Caki2 (cell line): Measurements from ENCODE around the gene SLC12A7. TPM values are rescaled to one million over a fixed set of nuclear protein-coding genes. Genes with fewer than 3 reads are reported as not detected.
"Not testable (repeated sequence)": the region's sequence is repeated elsewhere in the genome, so short reads cannot be mapped to it uniquely, and the experiment has no call there.

Experiments used
- DNase-seq: peaks from one replicate; pipeline ENCODE4 v3.0.0-alpha.2; 2015; ENCODE audit warnings: low read depth
- in situ Hi-C: cut with HindIII; loops from 2 replicates; pipeline ENCODE4 v1.10.0; 2016; ENCODE audit warnings: low sequenced_read_pairs, low pct_unique_long_range_greater_than_20kb, mixed read lengths
- total RNA-seq: library from RNA; depleted of rRNA; stranded (reverse); fragments of >200 nt; shearing (Covaris generic); gene quantifications from 2 replicates; pipeline ENCODE4 v1.2.3, GENCODE V29; 2014; ENCODE audit warnings: low replicate concordance

SLC12A7 gene
- total RNA-seq, 1 experiment from 2014 or later, result 45.8 TPM

DNA sequence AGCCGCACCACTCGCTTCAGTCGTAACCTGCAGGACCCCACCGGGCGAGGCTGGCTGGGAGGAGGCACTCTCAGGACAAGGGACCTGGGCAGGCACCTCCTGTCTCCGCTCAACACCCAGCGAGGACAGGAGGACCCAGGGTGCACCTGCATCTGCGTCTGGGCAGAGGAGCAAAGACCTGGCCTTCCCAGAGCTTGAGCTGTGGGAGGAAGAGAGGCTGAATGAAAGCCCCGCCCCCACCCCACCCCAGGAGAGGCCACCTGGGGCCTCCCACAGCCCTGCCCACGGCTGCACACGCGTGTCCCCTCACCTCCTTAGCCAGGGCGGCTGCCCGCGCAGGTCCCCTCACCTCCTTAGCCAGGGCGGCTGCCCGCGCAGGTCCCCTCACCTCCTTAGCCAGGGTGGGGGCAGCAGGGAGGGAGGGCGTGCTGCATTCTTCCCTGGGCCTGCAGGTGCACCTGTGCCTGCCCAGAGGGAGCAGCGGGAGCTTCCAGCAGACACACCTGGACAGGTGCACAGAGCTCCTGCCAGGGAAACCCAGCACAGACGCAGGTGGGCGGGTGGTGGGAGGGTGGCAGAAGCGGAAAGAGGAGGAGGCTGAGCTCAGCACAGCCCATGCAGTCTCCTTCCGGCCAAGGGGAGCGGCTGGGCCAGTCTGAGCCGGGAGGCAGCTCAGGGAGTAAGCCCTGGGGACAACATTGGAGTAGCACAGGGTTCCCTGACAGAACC, 18.5 kb upstream of the SLC12A7 start:
- DNase-seq, result no peak
- in situ Hi-C loops, result no loop called here

DNA sequence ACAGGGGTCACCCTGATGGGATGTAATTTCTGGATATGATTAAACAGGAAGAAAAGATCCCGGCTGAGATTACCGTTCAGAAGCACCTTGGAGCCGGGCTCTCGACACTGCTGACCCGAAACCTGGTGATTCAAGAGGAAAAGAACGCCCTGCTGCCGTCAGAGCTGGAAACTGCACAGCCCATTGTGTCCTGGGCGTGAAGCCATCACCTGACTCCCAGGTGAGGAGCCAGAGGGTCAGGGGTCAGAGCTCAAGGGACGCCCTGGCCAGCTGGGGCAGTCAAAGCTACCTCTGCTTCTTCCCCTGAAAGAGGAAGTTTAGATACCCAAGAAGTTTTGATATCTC, 17.8 kb upstream of the SLC12A7 start:
- DNase-seq, result no peak
- in situ Hi-C loops, result no loop called here

DNA sequence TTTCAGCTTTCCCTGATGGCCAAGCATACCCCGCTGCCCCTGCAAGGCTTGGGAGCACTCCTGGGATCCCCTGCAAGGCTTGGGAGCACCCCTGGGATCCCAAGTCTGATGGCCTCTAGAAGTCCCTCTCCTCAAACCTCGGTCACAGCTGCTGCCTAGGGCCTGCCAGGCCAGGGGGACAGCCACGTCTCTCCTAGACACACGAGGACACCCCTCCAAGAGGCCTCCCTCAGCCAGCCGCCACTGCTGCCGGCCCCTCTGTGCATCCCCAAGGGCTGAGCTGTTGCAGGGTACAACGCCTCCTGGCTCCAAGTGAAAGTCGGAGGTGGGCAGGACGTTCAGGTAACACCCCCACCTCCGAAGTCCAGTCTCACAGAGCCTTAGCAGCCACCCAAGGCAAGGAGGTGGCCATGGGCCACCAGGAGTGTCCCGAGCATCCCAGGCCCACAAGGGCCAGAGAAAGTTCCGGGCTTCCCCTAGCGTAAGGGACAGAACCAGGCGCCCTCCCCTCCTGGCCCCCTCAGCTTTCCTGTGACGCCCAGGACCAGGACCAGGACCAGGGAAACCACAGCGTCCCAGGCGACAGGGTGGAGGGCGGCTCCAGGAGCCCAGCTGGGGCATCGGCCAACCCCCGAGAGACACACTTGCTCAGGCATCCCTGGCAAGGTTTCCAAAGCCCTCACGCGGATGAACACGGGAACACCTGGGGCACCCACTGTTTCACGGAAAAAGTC, 17.3 kb upstream of the SLC12A7 start:
- DNase-seq, result no peak
- in situ Hi-C loops, result no loop called here

DNA sequence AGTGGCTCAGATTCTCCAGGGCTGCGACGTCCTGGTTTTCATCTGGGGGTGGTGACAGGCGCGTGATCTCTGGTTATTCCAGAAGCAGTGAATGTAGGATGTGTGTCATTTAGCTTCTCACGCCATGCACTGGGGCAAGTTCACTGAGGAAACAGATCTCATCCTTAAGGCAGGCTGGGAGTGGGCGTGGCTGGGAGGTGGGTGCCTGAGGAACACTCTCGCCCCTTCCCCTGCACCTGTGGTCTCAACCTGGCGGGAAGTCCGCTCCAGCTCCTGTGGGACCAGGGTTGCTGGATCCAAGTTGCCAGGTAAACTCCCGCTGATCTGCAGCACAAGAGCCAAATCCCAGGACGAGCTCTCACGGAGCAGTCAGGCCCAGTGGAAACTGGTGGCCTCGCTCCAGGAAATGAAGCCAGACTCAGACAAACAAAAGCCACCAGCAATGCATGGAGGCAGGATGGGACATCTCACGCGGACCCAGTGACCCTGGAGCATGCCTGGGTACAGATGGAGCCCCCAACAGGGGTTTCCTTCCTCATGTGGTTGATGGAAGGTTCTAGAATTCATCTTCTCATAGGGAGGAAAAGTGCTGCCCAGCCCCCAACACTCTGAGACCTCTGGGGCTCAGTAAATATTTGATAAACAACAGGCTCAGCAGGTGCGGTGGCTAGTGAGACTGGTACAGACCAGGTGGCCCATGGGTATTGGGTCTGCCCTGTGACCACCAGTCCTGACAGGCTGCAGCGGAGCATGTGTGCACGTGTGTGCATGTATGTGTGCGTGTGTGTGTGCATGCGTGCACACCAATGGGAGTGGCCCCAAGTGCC, 16.3 kb upstream of the SLC12A7 start:
- no peak for DNase-seq
- in situ Hi-C loops, result no loop called here

DNA sequence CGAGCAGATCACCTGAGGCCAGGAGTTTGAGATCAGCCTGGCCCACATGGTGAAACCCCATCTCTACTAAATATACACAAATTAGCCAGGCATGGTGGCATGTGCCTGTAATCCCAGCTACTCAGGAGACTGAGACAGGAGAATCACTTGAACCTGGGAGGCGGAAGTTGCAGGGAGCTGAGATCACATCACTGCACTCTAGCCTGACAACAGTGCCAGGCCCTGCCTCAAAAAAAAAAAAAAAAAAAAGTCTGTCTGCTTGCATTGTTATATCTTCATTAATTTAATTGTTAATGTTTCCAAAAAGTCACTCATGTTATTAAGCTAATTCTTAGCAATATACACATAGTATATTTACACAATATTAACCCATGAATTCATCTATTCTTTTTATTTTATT, 13.8 kb upstream of the SLC12A7 start:
- in situ Hi-C loops, result not testable (repeated sequence)

DNA sequence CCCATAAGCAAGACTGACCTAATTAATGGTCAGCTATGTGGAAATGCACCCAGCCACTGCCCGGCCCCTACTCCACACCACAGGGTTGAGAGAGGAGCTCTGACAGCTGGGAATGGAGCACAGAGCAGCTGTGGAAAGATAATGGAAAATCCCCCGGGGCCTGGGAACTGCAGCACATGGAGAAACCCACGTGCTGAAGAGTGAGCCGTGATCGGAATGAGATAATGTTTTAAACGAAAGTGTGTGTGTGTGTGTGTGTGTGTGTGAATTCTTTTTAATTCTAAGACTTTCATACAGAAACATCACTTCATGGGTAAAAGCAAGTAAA, 13.1 kb upstream of the SLC12A7 start:
- in situ Hi-C loops, result no loop called here

More for the DNA sequence above, 13.8 kb upstream of the SLC12A7 start:
- DNase-seq, result not testable (repeated sequence)

DNA sequence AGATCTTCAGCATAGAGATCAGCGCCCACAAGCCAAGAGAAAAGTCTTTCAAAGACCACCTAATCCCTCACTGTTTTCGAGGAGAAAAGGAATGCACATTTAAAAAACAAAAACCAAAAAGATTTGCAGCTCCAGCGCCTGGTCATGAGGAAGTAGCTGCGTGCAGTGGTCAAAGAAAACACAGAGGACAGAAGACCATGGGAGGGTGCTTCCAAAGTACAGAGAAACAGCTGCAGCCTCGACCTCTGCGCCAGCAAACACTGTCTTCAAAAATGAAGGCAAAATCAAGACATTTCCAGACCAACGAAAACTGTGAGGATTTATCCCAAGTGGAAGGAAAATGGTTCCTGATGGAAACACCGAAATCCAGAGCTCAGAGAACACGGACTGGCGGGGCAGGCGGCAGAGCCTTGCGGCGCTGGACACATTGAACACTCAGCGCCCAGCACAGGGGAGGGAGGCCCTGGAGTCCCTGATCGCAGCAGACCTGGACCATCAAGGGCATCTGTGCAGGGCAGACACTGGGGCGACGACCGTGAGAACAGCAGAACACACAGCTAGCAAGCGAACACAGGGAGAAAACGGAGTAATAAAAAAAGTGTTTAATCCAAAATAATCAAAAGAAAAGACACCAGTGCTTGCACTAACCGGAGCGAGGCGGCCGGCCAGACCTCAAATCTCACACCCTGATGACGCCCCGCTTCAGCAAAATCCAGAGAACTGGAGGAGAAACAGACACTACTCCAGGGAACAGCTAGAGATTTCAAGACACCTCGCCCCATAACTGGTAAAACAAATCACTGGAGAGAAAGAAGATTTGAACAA, 12.6 kb upstream of the SLC12A7 start:
- in situ Hi-C loops, result no loop called here
- no peak for DNase-seq

More for the DNA sequence above, 13.1 kb upstream of the SLC12A7 start:
- no peak for DNase-seq

DNA sequence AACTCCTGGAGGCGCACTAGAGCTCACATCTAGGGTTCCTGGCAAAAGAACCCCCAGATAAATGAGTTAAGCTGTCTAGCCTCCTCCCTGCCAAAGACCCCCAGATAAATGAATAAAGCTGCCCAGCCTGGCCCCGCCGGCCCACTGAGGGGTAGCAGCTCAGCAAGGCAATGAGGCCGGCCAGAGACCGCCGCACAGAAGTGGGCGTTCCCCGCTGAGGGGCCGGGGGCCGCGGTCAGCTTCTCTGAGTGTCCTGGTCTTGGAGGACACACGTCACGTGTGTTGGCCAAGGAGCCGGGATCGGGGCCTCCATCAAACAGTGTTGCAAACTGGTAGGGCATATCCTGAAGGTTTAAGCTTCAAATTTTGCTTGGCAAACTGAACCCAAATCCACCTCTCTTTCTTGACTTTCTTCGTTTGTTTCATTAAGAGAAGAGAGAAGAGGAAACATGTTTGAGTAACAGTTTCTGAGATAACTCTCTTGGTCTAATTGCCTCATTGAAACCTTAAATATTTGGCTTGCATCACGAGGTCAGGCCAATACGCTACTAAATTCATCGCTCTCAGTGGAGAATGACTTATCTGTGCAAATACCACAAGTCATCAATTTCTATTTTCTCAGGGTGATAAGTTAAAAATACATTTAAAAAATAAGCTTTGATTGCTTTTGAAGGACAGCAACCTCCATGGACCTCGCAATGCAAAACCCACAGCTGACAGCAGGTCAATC, 11.7 kb upstream of the SLC12A7 start:
- DNase-seq, result no peak
- in situ Hi-C loops, result no loop called here

DNA sequence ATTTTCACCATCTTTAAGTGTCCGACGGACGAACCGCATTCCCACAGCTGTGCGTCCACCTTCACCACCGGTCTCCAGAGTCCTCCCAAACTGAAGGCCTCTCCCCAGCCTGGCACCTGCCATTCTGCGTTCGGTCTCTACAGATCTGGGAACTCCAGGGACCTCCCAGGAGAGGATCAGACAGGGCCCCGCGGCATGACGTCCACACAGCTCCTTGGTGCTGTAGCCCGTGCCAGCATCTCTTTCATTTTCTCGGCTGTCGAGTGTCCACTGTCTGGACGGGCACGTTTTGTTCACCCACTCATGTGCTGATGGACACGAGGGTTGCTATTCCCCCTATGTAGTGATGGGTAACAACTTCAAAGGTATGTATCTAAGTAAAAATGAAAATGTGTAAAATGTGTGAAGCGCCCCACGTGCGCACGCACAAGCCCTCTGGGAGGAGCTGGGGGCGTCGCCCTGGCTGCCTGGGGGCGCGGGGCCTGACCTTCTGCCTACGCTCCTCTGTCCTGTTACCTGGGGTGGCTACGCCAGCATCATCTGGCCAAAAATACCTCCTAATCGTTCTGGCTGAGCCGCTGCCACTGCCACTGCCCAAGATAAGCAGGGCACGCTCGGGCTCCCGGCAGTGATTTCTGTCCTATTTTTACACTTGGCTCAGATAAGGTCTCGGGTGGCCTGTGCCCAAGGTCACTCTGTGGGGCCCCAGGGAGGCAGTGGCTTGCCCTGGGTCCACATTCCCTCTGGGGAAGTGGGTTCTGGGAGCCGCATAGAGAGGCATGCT, 10.8 kb upstream of the SLC12A7 start:
- DNase-seq, result no peak
- in situ Hi-C loops, result no loop called here

DNA sequence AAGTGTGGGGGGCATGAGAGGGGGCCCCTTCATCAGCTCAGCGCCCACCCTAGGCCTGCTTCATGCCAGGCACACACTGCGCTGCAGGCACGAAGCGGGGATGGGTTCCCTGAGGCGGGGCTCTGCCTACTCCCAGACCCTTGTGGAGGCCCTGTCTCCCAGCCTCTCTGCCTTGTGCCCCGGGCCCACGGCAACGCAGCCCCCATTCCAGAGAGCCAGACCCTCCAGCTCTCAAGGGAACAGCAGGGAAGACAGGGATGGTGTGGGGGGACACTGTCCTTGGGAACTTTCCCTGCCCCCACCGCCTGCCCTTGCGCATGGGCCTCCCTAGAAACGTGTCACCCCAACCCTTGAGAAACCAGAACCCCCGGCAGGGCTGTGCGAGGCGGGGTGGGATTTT, 10.0 kb upstream of the SLC12A7 start:
- in situ Hi-C loops, result no loop called here

DNA sequence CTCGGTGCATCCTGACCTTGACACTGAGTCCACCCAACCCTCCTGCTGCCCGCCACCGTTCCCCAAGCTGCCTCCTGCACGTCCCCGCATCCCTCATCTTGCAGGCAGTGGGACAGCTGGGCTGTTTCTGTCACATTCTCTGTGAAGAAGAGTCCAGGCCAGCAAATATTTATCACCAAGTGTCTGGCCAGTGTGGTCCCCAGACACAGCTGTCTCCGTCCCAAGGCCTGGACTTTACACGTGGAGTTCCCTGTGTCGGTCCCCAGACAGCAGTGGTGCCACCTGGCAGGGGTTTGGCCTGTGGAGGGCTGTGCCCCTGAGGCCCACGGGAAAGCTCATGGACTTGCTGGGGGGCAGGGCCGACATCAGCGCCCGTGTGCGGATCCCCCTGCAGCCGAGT, 9.2 kb upstream of the SLC12A7 start:
- DNase-seq, result no peak
- in situ Hi-C loops, result no loop called here

More for the DNA sequence above, 10.0 kb upstream of the SLC12A7 start:
- DNase-seq, result no peak

DNA sequence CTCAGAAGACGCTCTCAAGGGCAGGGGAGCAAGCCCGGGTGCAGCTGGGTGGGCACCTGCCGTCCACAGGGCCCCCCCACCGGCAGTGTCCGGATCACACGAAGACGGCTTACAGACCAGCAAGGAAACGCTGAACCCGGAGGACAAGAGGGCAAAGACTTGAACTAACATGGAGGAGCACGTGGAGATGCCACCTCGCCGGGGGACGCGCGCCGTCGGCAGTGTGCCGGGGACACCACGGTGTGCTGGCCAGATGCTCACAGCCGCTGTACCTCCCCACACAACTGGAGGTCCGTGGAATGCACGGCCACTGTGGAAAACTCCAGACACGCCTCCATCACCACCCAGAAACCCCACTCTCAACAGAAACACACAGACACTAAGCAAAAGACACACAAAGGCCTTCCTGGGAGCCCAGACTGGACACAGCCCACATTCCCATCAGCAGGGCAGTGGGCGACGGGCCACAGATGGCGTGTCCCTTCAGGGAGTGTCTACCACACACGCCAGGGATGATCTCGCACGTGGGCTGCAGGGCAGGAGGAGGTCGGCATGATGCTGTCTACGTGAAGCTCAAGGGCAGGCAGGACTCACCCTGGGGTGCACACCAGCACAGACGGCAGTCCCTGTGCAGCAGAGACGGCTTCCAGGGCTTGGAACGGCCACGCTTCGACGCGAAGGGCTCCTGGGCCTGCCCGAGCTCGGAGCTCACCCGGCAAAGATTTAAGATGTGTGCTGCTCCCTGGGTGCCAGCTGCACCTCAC, 8.6 kb upstream of the SLC12A7 start:
- in situ Hi-C loops, result no loop called here
- DNase-seq, result no peak

DNA sequence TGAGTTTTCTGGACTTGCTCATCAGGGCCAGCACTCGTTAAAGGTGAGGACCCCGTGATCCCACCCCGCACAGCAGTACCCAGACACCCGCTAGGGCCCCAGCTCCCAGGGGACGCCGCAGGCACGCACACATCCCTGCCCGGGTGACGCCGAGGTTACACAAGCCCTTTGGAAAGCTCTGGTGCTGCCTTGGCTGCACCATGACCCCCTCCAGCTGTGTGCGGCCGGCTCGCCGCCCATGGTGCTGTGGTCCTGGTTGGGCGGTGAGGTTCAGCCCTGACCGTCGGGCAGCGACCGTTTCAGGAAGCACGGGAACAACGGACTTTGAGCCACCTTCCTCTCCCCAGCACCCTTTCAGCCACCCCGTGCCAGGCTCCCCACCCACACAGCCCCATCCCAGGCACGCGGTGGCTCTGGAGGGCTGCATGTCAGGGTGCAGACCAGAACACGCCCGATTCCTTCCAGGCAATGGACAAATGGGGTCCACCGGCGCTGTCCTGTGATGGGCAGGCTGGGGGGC, 7.5 kb upstream of the SLC12A7 start:
- DNase-seq, result no peak
- in situ Hi-C loops, result no loop called here

DNA sequence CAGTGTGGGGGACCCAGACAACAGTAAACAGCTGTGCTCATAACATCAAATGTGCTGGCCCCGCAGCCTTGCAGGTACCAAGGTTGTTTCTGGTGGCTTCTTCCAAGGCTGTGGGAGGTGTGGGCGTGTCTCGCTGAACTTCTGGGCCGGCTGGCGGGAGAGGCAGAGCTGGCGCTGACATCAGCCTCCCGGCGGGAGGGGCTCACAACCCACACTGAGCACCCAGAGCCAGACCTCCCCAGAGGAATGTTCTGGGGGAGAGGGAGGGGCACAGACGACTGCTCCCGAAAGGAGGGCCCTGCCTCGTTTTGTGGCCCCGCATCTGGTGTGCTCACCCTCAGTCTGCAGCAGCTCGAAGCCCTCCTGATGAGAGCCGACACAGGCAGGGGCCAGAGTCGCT, 6.9 kb upstream of the SLC12A7 start:
- in situ Hi-C loops, result no loop called here
- DNase-seq, result no peak

DNA sequence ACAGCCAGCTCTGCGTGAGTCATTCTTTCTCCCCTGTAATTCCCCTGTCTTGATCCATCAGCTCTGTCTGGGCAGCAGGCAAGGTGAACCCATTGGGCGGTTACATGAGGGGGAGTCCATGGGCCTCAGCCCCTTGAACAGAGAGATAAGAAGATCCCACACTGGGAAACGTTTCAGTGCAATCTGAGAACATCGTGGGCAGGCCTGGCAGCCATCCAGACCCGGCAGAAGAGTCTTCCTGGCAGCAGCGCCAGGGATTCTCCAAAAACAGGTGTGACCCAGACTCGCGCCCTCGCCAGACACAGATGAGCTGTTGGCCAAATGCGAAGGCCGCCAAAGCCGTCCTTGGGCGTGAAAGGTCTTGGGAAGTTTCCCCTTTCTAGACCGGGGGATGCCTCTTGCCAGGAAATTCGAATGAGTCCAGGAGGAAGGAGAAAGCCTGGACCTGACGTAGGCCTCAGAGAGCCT, 6.4 kb upstream of the SLC12A7 start:
- in situ Hi-C loops, result no loop called here
- DNase-seq, result peak; percentile 47

DNA sequence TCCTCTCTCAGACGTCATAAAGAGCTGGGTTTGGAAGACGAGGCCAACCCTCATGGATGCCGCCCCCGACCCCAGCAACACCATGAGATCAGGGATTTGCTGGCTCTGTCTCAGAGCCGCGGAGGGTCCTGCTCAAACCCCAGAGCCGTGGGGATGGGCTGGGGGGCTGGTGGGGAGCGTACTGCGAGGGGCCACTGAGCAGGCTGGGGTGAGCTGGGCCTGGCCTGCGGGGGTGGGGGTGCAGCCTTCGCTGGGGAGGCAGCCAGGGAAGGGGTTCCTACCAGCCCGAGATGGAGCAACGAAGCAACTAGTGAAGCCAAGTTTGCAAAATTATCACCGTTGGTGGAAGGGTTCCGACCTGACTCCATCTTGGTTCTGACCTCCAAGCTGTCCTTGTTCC, 5.1 kb upstream of the SLC12A7 start:
- in situ Hi-C loops, result no loop called here
- no peak for DNase-seq
